ENCODE results near the gene CCDC182. TPM values are rescaled to one million over a fixed set of nuclear protein-coding genes. Genes with fewer than 3 reads are reported as not detected.

The CCDC182 gene
- total and polyA plus RNA-seq, 9 of the 15 experiments (the other 6 are each of a cell fraction or from before 2014, with no cell fraction given), result not detected

GRCh38 chr17:57788725-57789124 lies 43.6 kb upstream of the CCDC182 start:
- ATAC-seq (no peak), FAIRE-seq (no peak), DNase-seq (ENCODE audit: extremely low read depth in 1 of 4, low spot score in 3 of 4) (no peak)
- 0% methylated on average over 4 of the region's 4 CpGs for WGBS (ENCODE audit: insufficient coverage, low coverage, missing lambda C conversion rate)
- Histone ChIP-seq H3K9me1 (ENCODE audit: control insufficient read depth, insufficient read depth, low read length) (no peaks in the 10 kb centered on the region), H3K4me3 (no peak overlapping the region), H3K36me3 (ENCODE audit: control insufficient read depth, insufficient read depth, low read length) (no peaks in the 10 kb centered on the region), H4K20me1 (replicated peaks; ENCODE audit: control insufficient read depth, insufficient read depth, low read length) (no peaks in the 10 kb centered on the region), H3K9ac (ENCODE audit: insufficient read depth in 1 of 2, low read depth in 2 of 2, low read length in 2 of 2) (no peak overlapping the region), H3K4me1 (replicated peaks in 1 of 2; ENCODE audit: control insufficient read depth in 2 of 2, insufficient read depth in 2 of 2, low read length in 2 of 2) (no peaks in the 10 kb centered on the region), H3K79me2 (ENCODE audit: control insufficient read depth, insufficient read depth, low read length) (no peaks in the 10 kb centered on the region), H3K27me3 (ENCODE audit: control insufficient read depth in 2 of 2, insufficient read depth in 2 of 2, low read length in 2 of 2) (peaks cover 21 to 47% of the 10 kb centered on the region in 2 experiments), H3K27ac (ENCODE audit: extremely low read depth, low read depth, low read length) (no peak overlapping the region), H2AFZ (ENCODE audit: low read depth, low read length) (no peak overlapping the region), H3K4me2 (ENCODE audit: insufficient read depth, low read length) (no peak overlapping the region), H3K9me3 (replicated peaks; ENCODE audit: control insufficient read depth, insufficient read depth, low read depth, low read length) (no peaks in the 10 kb centered on the region)
- TF ChIP-seq HMGXB4 (CRISPR knock-in tag; IDR thresholded peaks at IDR 0.05) (no peak), GTF2F1 (IDR thresholded peaks at IDR 0.05; ENCODE audit: low read depth, low read length) (no peak), NFE2 (IDR thresholded peaks at IDR 0.05; ENCODE audit: low read depth) (no peak), RNF219 (CRISPR knock-in tag; IDR thresholded peaks at IDR 0.05) (no peak), PKNOX1 (IDR thresholded peaks at IDR 0.05) (no peak), FOXK2 (conservative IDR thresholded peaks at IDR 0.05 in 1 of 2, IDR thresholded peaks at IDR 0.05 in 1 of 2; ENCODE audit: low read depth in 2 of 2) (no peak), SIRT6 (IDR thresholded peaks at IDR 0.05; ENCODE audit: low read depth, low read length) (no peak), NONO (IDR thresholded peaks at IDR 0.05; ENCODE audit: low read depth in 2 of 2, low read length in 1 of 2) (no peak)
- intact Hi-C loops (cut with micrococcal nuclease), result no loop called here
- CTCF ChIA-PET (ENCODE audit: low intra/inter-chr PET ratio), result no interaction called here
- in situ Hi-C loops (cut with MboI), result no loop called here
- no TSS peak for BruUV-seq (replicated peaks)
- POLR2A ChIA-PET, result interaction anchor here (1.3 kb wide), 1 partner anchor 10 kb away, joined by 3 read pairs; no protein-coding TSS in a partner anchor
